Natural killer cell (primary cell): Measurements from ENCODE around the gene FBLN1. TPM values are rescaled to one million over a fixed set of nuclear protein-coding genes. Genes with fewer than 3 reads are reported as not detected.

Experiments
- ATAC-seq, 3 donors: fragments of 150-1000 bp in 2 of 3; fragments of 200-7000 bp in 1 of 3; cut with Tn5 transposase; 1 replicate in 1 of 3; 2 replicates in 2 of 3; pipeline ENCODE4 v1.10.0; 2021; ENCODE audit warnings: mild to moderate bottlenecking in 2 of 3, moderate library complexity in 2 of 3
- DNase-seq, 2 donors: peaks; one replicate each; pipeline versions ENCODE4 v3.0.0 to v3.0.0-alpha.2; 2013 to 2021; ENCODE audit warnings: mixed read lengths in 1 of 2
- H3K27ac ChIP-seq: one replicate; pipeline ENCODE4 v1.5.1; 2013; ENCODE audit warnings: mild to moderate bottlenecking, low read length
- H3K27me3 ChIP-seq: one replicate; pipeline ENCODE4 v1.6.1; 2013; ENCODE audit warnings: low read length; ENCODE audit not compliant: control insufficient read depth, insufficient read depth
- H3K36me3 ChIP-seq: one replicate; pipeline ENCODE4 v1.6.1; 2013; ENCODE audit warnings: low read length; ENCODE audit not compliant: control insufficient read depth, insufficient read depth
- H3K4me1 ChIP-seq: one replicate; pipeline ENCODE4 v1.6.1; 2013; ENCODE audit warnings: low read length; ENCODE audit not compliant: control insufficient read depth, insufficient read depth
- H3K4me3 ChIP-seq: one replicate; pipeline ENCODE4 v1.5.1; 2013; ENCODE audit warnings: low read length
- H3K9me3 ChIP-seq: one replicate; pipeline ENCODE4 v1.6.1; 2013; ENCODE audit warnings: low read length; ENCODE audit not compliant: control insufficient read depth, insufficient read depth
- H3K27ac Mint-ChIP-seq, 2 donors: one replicate each; pipeline ENCODE4 v1.8.0; 2022; ENCODE audit warnings: mild to moderate bottlenecking in 2 of 2, mixed read lengths in 2 of 2, moderate library complexity in 1 of 2
- H3K27me3 Mint-ChIP-seq, 2 donors: one replicate each; pipeline ENCODE4 v1.8.0; 2022; ENCODE audit warnings: low read depth in 2 of 2, mixed read lengths in 2 of 2
- H3K36me3 Mint-ChIP-seq: one replicate; pipeline ENCODE4 v1.8.0; 2022; ENCODE audit warnings: mixed read lengths
- H3K4me1 Mint-ChIP-seq, 2 donors: one replicate each; pipeline ENCODE4 v1.8.0; 2022; ENCODE audit warnings: mixed read lengths in 2 of 2
- H3K4me3 Mint-ChIP-seq: one replicate; pipeline ENCODE4 v1.8.0; 2022; ENCODE audit warnings: mild to moderate bottlenecking, moderate library complexity, mixed read lengths
- H3K9me3 Mint-ChIP-seq, 2 donors: one replicate each; pipeline ENCODE4 v1.8.0; 2022; ENCODE audit warnings: mixed read lengths in 2 of 2
- WGBS: methylation state at CpG from one replicate; pipeline ENCODE4 v1.1.7; 2013; ENCODE audit warnings: missing lambda C conversion rate; ENCODE audit not compliant: insufficient coverage; 5-methylcytosine and 5-hydroxymethylcytosine counted together
- intact Hi-C: fragments of 100-400 bp; cut with micrococcal nuclease; formaldehyde crosslinking; loops from one replicate; pipeline ENCODE4 v1.14.2; 2022
- total RNA-seq, 4 donors: library from RNA; stranded (reverse); fragments of 120-200 nt in 1 of 4; gene quantifications; one replicate each; pipeline versions ENCODE4 v1.2.3 to v1.2.4, GENCODE V29; 2013 to 2022
- TF ChIP-seq, protein P1 (sequence below): fragments of 200-600 bp; IDR thresholded peaks from one replicate; pipeline ENCODE4 v1.8.0; 2022; ENCODE audit warnings: antibody characterized with exemption

FBLN1 gene
- total RNA-seq, 3 donors from 2014 or later (not counting 1 experiment from before 2014, with no cell fraction given), result 0.58 TPM; not detected in 2

GRCh38 chr22:45475851-45476514 lies 26.7 kb upstream of the FBLN1 start:
- ATAC-seq (peak in 1 of 3 donors; percentile 27), DNase-seq (no peak)
- WGBS, result 87% methylated on average over 15 of the region's 15 CpGs
- Mint-ChIP-seq H3K27ac (no peak overlapping the region), H3K4me1 (no peaks in the 10 kb centered on the region), H3K4me3 (no peak overlapping the region), H3K27me3 (peaks cover 0 to 6% of the 10 kb centered on the region in 2 donors), H3K9me3 (no peaks in the 10 kb centered on the region), H3K36me3 (no peaks in the 10 kb centered on the region)
- Histone ChIP-seq H3K27ac (no peak overlapping the region), H3K4me3 (no peak overlapping the region), H3K9me3 (no peaks in the 10 kb centered on the region), H3K4me1 (no peaks in the 10 kb centered on the region), H3K36me3 (no peaks in the 10 kb centered on the region), H3K27me3 (no peaks in the 10 kb centered on the region)
- TF ChIP-seq, protein P1, sequence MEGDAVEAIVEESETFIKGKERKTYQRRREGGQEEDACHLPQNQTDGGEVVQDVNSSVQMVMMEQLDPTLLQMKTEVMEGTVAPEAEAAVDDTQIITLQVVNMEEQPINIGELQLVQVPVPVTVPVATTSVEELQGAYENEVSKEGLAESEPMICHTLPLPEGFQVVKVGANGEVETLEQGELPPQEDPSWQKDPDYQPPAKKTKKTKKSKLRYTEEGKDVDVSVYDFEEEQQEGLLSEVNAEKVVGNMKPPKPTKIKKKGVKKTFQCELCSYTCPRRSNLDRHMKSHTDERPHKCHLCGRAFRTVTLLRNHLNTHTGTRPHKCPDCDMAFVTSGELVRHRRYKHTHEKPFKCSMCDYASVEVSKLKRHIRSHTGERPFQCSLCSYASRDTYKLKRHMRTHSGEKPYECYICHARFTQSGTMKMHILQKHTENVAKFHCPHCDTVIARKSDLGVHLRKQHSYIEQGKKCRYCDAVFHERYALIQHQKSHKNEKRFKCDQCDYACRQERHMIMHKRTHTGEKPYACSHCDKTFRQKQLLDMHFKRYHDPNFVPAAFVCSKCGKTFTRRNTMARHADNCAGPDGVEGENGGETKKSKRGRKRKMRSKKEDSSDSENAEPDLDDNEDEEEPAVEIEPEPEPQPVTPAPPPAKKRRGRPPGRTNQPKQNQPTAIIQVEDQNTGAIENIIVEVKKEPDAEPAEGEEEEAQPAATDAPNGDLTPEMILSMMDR, result no peak
- intact Hi-C loops, result loop anchor here (5.0 kb wide), 1 partner anchor 51 kb away; no protein-coding TSS in a partner anchor

DNA sequence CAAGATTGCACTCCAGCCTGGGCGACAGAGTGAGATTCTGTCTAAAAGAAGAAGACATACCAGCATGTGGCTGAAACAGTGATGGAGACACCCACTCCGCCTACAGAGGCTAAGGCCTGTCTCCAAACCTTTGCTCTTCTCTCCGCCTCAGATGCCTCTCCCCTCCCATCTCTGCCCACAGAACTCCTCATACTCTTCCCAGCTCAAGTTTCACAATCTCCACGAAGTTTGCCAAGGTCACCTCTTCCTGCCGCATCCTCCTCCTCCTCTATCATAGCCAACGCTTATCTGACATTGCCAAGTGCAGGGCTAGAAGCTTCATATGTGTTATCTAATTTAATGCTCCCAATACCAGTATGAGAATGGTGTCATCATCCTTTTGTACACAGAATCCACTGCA lies 25.9 kb upstream of the FBLN1 start:
- peaks cover 0 to 6% of the 10 kb centered on the region in 2 donors for H3K27me3 Mint-ChIP-seq
- Histone ChIP-seq H3K27me3 (no peaks in the 10 kb centered on the region), H3K4me1 (no peaks in the 10 kb centered on the region), H3K27ac (no peak overlapping the region), H3K9me3 (no peaks in the 10 kb centered on the region), H3K36me3 (no peaks in the 10 kb centered on the region), H3K4me3 (no peak overlapping the region)
- no peak overlapping the region for H3K27ac Mint-ChIP-seq
- TF ChIP-seq, protein P1, result no peak
- no peaks in the 10 kb centered on the region for H3K4me1 Mint-ChIP-seq
- no peak overlapping the region for H3K4me3 Mint-ChIP-seq
- no peaks in the 10 kb centered on the region for H3K36me3 Mint-ChIP-seq
- H3K9me3 Mint-ChIP-seq, result no peaks in the 10 kb centered on the region
- intact Hi-C loops, result loop anchor here (5.0 kb wide), 1 partner anchor 50 kb away; no protein-coding TSS in a partner anchor
- WGBS, result 83% methylated on average over 6 of the region's 6 CpGs
- DNase-seq, result no peak
- no peak for ATAC-seq

- H3K27ac ChIP-seq, result no peak overlapping the region
- no peaks in the 10 kb centered on the region for H3K27me3 ChIP-seq
- no peaks in the 10 kb centered on the region for H3K9me3 ChIP-seq
- Mint-ChIP-seq H3K4me3 (no peak overlapping the region), H3K36me3 (no peaks in the 10 kb centered on the region), H3K9me3 (no peaks in the 10 kb centered on the region), H3K27ac (no peak overlapping the region), H3K4me1 (no peaks in the 10 kb centered on the region), H3K27me3 (peaks cover 0 to 6% of the 10 kb centered on the region in 2 donors)
- H3K4me1 ChIP-seq, result no peaks in the 10 kb centered on the region
- DNase-seq (no peak), ATAC-seq (no peak)
- TF ChIP-seq, protein P1, result no peak
- 86% methylated on average over 7 of the region's 7 CpGs for WGBS
- intact Hi-C loops, result loop anchor here (5.0 kb wide), 1 partner anchor 50 kb away; no protein-coding TSS in a partner anchor
- no peaks in the 10 kb centered on the region for H3K36me3 ChIP-seq
- H3K4me3 ChIP-seq, result no peak overlapping the region
These were observed 25.1 kb upstream of the FBLN1 start for GRCh38 chr22:45477366-45478107.
